NCI-H446 (cell line): ENCODE data around the gene STK32C.

ENCODE experiments used
- DNase-seq, 2 experiments: peaks; one replicate each; lab custom pipeline; 2025; lab: John Stamatoyannopoulos, UW

The STK32C gene

DNA sequence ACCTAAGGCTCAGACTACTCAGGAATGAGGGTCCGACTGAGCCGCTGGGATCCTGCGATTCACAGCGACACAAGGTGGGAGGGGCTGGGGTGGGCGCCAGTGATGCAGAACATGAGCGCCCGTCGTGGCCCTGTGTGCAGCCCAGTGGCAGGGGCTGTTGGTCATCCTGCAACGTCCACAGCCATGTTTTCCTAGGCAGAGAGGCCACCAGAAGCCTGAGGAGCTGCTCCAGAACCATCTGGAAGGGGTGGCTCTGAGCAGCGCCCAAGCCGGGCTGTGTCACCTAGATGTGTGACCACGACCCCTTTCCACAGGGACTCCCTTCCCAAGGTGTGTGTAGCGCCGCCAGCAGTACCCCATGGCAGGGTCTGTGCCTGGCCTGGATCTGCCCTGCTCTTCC lies 96.5 kb downstream of the STK32C start:
- DNase-seq, result no peak

- DNase-seq, result no peak
Measured at GRCh38 chr10:132210766-132211165, 97.0 kb downstream of the STK32C start.

- no peak for DNase-seq
Measured at GRCh38 chr10:132209978-132210530, 97.7 kb downstream of the STK32C start.

DNA sequence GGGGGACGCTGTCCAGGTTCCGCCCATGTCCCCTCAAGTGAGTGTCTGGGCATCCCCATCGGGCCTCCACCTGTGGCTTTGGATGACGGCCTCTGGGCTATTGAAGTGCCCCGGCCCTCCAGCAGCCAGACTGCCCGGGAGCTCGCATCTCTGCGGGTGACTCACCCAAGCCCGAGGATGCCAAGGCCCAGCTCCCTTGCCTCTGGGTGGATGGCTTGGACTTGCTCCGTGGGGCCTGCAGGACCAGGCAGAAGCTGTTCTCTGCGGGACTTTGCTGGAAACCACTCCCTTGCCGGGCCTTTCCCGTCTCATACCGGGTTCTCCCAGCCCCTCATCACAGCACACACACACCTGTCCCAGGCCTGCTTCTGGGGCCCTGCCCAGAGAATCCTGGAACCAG lies 98.6 kb downstream of the STK32C start:
- no peak for DNase-seq

- DNase-seq, result no peak
Measured at GRCh38 chr10:132208462-132209050, 99.2 kb downstream of the STK32C start.

- DNase-seq, result no peak
Measured at GRCh38 chr10:132207536-132208461, 100.0 kb downstream of the STK32C start.

- DNase-seq, result no peak
Measured at GRCh38 chr10:132206806-132207535, 100.8 kb downstream of the STK32C start.

GRCh38 chr10:132206377-132206745 lies 101.4 kb downstream of the STK32C start:
- DNase-seq, result no peak

DNA sequence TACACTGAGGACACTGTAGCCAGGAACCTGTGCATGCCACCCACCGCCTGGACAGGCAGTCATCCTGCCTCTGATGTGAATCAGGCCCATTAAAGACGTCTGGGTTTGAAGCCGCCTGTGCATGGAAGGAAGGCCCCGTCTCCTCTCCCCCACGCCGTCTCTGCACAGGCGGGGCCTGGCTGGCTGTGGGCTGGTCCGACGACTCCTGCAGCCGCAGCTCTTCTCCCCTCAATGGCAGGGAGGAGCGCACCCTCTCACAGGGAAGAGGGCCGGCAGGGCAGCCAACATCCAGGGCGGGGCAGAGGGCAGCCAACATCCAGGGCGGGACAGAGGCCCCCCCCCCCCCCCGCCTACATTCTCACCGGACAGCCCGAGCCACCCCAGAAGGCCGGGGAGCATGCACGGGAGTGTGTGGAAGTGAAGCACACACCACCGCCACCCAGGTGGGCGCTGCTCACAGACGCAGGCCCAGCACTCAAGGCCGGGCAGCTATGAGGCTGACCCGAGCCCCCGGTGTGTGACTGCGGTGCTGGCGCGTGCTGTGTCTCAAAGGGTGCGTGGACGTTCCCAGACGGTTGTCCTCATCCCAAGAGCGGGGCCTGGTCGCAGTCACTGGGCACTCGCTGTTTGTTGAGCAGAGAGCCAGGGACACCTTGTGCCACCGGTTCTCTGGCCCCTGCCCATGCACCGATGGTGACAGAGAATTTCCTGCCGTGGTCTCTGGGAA lies 101.9 kb downstream of the STK32C start:
- no peak for DNase-seq

DNA sequence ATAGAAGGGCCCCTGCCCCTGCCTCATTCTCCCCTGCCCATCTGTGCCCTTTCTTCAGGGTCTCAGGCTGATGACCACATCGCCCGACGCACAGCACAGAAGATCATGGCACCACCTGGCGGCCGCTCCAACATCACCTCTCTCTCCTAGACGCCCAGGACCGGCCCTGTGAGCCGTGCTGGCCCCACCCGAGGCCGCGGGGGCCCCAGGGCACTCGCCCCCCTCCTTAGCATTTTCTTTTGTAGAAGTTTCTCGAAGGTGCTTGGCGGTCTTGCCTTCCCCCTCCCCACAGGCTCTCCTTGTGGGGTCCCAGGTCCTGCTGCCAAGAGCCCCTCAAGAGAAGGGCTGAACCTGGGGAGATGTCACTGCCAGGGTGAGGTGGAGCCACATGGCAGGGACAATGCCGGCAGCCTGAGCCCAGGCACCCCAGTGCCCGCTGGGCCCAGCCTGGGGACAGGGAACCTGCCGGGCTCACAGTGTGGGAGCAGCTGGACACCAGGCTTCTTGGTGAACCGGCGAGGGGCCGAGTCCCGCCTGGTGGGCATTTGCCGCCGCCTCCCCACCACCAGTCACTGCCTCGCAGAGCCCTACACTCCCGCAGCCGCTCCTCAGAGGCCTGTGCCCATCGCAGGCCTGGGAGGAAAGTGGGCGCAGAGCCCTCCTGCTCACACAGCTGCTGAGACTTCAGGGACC lies 102.8 kb downstream of the STK32C start:
- no peak for DNase-seq

DNA sequence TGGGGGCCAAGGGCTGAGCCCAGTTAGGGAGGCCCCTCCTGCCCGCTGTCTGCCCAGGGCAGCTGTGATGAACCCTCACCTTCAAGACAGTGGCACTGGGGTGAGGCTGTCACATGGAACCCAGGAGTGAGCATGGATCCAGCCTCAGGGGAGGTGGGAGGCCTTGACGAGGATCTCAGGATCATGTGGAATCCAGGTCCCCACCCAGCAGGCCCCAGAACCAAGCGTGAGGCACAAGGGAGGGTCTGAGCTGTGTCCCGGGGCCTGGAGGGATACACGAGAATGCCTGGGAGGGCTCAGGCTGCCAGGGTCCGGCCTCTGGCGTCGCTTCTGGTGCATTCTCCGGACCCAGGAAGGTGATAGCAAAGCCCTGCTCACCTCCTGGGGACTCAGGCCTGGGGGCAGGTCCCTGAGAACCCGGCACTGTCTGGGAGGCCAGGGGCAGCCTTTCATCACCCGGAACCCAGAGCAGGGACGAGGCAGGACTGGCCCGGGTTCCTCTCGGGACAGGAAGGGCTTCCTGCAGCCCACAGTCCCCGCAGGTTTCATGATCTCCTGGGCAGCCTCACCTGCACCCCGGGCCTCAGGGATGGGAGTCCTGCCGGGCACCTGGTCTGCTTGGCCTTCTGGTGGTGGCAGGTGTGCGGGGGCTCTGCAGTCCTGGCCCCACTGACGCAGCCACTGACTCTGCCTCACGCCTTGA lies 103.5 kb downstream of the STK32C start:
- no peak for DNase-seq

DNA sequence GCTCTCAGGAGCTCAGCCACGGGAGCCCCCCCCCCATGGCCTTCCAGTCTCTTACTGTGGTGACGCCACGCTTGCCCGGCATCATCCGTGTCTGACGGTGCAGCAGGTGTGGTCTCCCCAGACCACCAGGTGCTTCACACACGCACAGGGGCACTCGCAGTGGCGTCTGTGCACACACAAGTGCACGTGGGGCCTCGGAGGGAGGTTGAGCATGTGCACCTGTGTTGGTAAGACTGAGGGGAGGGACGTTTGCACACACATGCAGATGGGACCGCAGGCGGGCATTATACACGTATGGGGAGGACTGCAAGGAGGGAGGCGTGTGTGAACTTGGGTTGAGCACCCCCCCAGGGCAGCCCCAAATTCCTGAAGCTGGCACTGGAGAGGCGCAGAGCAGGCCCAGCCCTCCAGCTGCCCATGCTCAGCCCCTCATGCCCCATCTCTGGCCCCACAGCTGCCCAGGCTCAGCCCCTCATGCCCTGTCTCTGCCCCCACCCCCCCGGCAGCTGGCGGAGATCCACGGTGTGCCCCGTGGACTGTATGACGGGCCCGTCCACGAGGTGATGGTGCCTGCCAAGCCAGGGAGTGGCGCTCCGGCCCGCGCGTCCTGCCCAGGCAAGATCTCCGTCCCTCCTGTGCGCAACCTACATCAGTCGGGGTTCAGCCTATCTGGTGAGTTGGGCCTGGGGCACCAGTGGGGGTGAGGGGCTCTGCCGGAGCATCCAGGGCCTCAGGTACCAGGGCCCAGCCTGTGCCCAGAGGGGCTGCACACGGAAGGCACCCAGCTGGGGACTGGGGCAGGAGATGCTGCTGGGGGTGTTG lies 104.3 kb downstream of the STK32C start:
- DNase-seq, result no peak

GRCh38 chr10:132202070-132202970 lies 105.4 kb downstream of the STK32C start:
- DNase-seq, result no peak

- no peak for DNase-seq
Measured at GRCh38 chr10:132201111-132201969, 106.4 kb downstream of the STK32C start.

DNA sequence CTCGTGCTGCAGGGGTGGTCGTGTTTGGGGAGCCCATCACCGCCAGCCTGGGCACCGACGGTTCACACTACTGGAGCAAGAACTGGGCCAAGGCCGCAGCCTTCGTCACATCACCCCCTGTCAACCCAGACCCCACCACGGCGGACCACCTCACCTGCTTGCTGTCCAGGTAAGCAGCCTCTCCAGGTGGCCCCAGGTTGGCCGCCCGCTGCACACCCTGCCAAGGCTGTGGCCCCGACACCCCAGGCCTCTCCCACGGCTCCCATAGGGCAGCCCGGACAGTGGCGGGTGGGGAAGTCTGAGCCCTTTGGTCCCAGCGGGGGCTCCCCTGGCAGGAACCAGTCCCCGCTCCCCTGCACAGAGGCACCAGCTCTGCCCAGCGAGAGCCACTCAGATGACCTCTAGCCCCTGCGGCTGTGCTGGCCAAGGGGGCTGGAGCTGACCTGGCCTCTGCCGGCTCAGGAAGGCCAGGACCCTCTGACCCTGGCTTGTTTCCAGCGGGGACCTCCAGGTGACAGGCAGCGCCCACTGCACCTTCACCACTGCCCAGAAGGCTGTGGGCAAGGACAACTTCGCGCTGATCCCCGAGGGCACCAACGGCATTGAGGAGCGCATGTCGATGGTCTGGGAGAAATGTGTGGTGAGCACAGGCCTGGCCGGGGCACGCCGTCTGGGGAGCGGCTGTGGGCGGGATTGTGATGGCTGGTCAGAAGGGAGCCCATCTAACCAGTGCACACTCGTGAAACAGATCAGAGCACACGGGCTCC lies 107.2 kb downstream of the STK32C start:
- DNase-seq, result no peak

- DNase-seq, result no peak
Measured at GRCh38 chr10:132199854-132200311, 107.9 kb downstream of the STK32C start.
